K562 (cell line): ENCODE measurements around the gene TNFSF15. TPM values are rescaled to one million over a fixed set of nuclear protein-coding genes. Genes with fewer than 3 reads are reported as not detected.

Experiments
- ATAC-seq: fragments of 200-7000 bp; cut with Tn5 transposase; 3 replicates; pipeline ENCODE4 v1.9.1; 2020; ENCODE audit warnings: moderate library complexity
- BruUV-seq: library from RNA; stranded (reverse); fragments of 400-500 nt; replicated peaks from 2 replicates; lab custom pipeline; 2021; lab: Mats Ljungman, UMichigan
- CTCF ChIA-PET: fragments of 300-600 bp; formaldehyde crosslinking; extraction: SDS; loops from one replicate; lab custom pipeline; 2021; ENCODE audit warnings: low intra/inter-chr PET ratio; lab: Yijun Ruan, JAX
- POLR2A ChIA-PET: fragments of 300-600, 350-650 bp; sonication (Branson Sonifier 250); formaldehyde crosslinking; extraction: SDS; loops from one replicate; lab custom pipeline; 2021; ENCODE audit warnings: antibody characterized with exemption, inconsistent platforms; lab: Yijun Ruan, JAX
- DNase-seq, 4 experiments: peaks; one replicate each; pipeline versions ENCODE4 v3.0.0 to v3.0.0-alpha.2; 2011 to 2018; ENCODE audit warnings: low spot score in 3 of 4, mixed read lengths in 3 of 4; ENCODE audit errors: extremely low read depth in 1 of 4
- FAIRE-seq: peaks from 2 replicates; lab custom pipeline; 2011; peaks lifted over from hg19 to GRCh38; lab: Jason Lieb, UNC
- H2AFZ ChIP-seq: 2 replicates; pipeline ENCODE4 v1.6.0; 2011; ENCODE audit warnings: low read depth, low read length, control low read depth, inconsistent platforms
- H3K27ac ChIP-seq: fragments of 200-600 bp; 3 replicates; pipeline ENCODE4 v1.8.0; 2011; ENCODE audit warnings: low read depth, mild to moderate bottlenecking, control low read depth, inconsistent platforms, low read length, moderate library complexity, mixed read lengths; ENCODE audit errors: extremely low read depth
- H3K27me3 ChIP-seq, 2 experiments: fragments of 300-600 bp in 1 of 2; 2 replicates in 1 of 2; 3 replicates in 1 of 2; pipeline versions ENCODE4 v1.6.0 to v1.8.0; 2011; ENCODE audit warnings: inconsistent platforms in 2 of 2, low read length in 2 of 2, mild to moderate bottlenecking in 1 of 2, mixed read lengths in 1 of 2, moderate library complexity in 1 of 2; ENCODE audit not compliant: control insufficient read depth in 2 of 2, insufficient read depth in 2 of 2
- H3K36me3 ChIP-seq: fragments of 300-600 bp; 3 replicates; pipeline ENCODE4 v1.8.0; 2011; ENCODE audit warnings: mild to moderate bottlenecking, low read length, inconsistent platforms; ENCODE audit not compliant: control insufficient read depth, insufficient read depth
- H3K4me1 ChIP-seq, 2 experiments: fragments of 200-600 bp in 1 of 2; replicated peaks in 1 of 2; 2 replicates in 1 of 2; 3 replicates in 1 of 2; pipeline versions ENCODE4 v1.5.1 to v1.8.0; 2011; ENCODE audit warnings: inconsistent platforms in 2 of 2, low read length in 2 of 2, mild to moderate bottlenecking in 1 of 2, mixed read lengths in 1 of 2, moderate library complexity in 1 of 2; ENCODE audit not compliant: control insufficient read depth in 2 of 2, insufficient read depth in 2 of 2
- H3K4me2 ChIP-seq: 2 replicates; pipeline ENCODE4 v1.6.1; 2011; ENCODE audit warnings: low read length, control low read depth, inconsistent platforms, mixed read lengths; ENCODE audit not compliant: insufficient read depth
- H3K4me3 ChIP-seq: fragments of 200-600 bp; sonication (generic), shearing (Covaris generic); 2 replicates; pipeline ENCODE4 v1.5.1; 2016; ENCODE audit warnings: control low read depth, inconsistent platforms
- H3K79me2 ChIP-seq: fragments of 200-600 bp; 3 replicates; pipeline ENCODE4 v1.8.0; 2011; ENCODE audit warnings: low read length, inconsistent platforms; ENCODE audit not compliant: control insufficient read depth, insufficient read depth
- H3K9ac ChIP-seq, 2 experiments: 2 replicates each; pipeline versions ENCODE4 v1.6.0 to v1.6.1; 2011; ENCODE audit warnings: low read depth in 2 of 2, low read length in 2 of 2, control low read depth in 1 of 2, inconsistent platforms in 1 of 2, mild to moderate bottlenecking in 1 of 2, mixed read lengths in 1 of 2; ENCODE audit not compliant: insufficient read depth in 1 of 2
- H3K9me1 ChIP-seq: one replicate; pipeline ENCODE4 v1.6.0; 2011; ENCODE audit warnings: inconsistent platforms, mild to moderate bottlenecking, low read length, moderate library complexity; ENCODE audit not compliant: control insufficient read depth, insufficient read depth
- H3K9me3 ChIP-seq: replicated peaks from 2 replicates; pipeline ENCODE4 v1.5.1; 2011; ENCODE audit warnings: low read depth, low read length, inconsistent platforms; ENCODE audit not compliant: control insufficient read depth, insufficient read depth
- H4K20me1 ChIP-seq: replicated peaks from 2 replicates; pipeline ENCODE4 v1.6.1; 2011; ENCODE audit warnings: low read length, inconsistent platforms, mixed read lengths; ENCODE audit not compliant: control insufficient read depth, insufficient read depth
- ATF7 ChIP-seq: fragments of 450-650 bp; IDR thresholded peaks from 2 replicates; pipeline ENCODE4 v1.7.1; 2014; ENCODE audit warnings: mild to moderate bottlenecking, moderate library complexity
- CSDE1 ChIP-seq, 2 experiments: fragments of 450-650 bp; IDR thresholded peaks; 2 replicates each; pipeline ENCODE4 v1.6.1; 2016; ENCODE audit warnings: mild to moderate bottlenecking in 1 of 2
- EGR1 ChIP-seq: fragments of 450-650 bp; conservative IDR thresholded peaks from 2 replicates; pipeline ENCODE4 v1.6.1; 2017; ENCODE audit warnings: mild to moderate bottlenecking
- ELK3 ChIP-seq: fragments of 450-650 bp; formaldehyde crosslinking; IDR thresholded peaks from 2 replicates; pipeline ENCODE4 v1.4.0; 2020; ENCODE audit warnings: mild to moderate bottlenecking
- ESRRB ChIP-seq: fragments of 250-450 bp; sonication (Bioruptor Pico); IDR thresholded peaks from 2 replicates; pipeline ENCODE4 v1.5.0; 2020; ENCODE audit warnings: mild to moderate bottlenecking, moderate library complexity, borderline replicate concordance
- GTF2F1 ChIP-seq: IDR thresholded peaks from 2 replicates; pipeline ENCODE4 v1.6.1; 2011; ENCODE audit warnings: low read depth, low read length, improper control_type of control experiment
- GTF3C2 ChIP-seq: IDR thresholded peaks from 3 replicates; pipeline ENCODE4 v1.6.1; 2011; ENCODE audit warnings: borderline replicate concordance, mild to moderate bottlenecking, moderate library complexity; ENCODE audit not compliant: insufficient read length; ENCODE audit errors: extremely low read depth
- HNRNPL ChIP-seq: fragments of 200-400 bp; formaldehyde crosslinking; IDR thresholded peaks from 2 replicates; pipeline ENCODE4 v1.6.1; 2017; ENCODE audit warnings: low read depth, mild to moderate bottlenecking, low read length
- POLR2G ChIP-seq: fragments of 200-400 bp; formaldehyde crosslinking; IDR thresholded peaks from 2 replicates; pipeline ENCODE4 v1.6.1; 2017; ENCODE audit warnings: low read depth, mild to moderate bottlenecking, antibody characterized with exemption, low read length, moderate library complexity
- SAFB2 ChIP-seq: fragments of 200-400 bp; formaldehyde crosslinking; IDR thresholded peaks from 2 replicates; pipeline ENCODE4 v1.6.1; 2018; ENCODE audit warnings: borderline replicate concordance, low read length, low read depth, moderate library complexity; ENCODE audit not compliant: severe bottlenecking
- TSHZ1 ChIP-seq: fragments of 250-450 bp; sonication (Bioruptor Pico); IDR thresholded peaks from 2 replicates; pipeline ENCODE4 v1.4.0; 2020; ENCODE audit warnings: mild to moderate bottlenecking, moderate library complexity
- ZNF146 ChIP-seq: IDR thresholded peaks from one replicate; pipeline ENCODE4 v1.6.1; 2018; ENCODE audit warnings: missing compliant biosample characterization; ENCODE audit not compliant: unreplicated experiment
- ZNF232 ChIP-seq: sonication (generic); formaldehyde crosslinking; IDR thresholded peaks from 2 replicates; pipeline ENCODE4 v1.8.0; 2022; ENCODE audit warnings: mild to moderate bottlenecking, missing genetic modification reagents
- in situ Hi-C: fragments of 300-500 bp; cut with MboI; formaldehyde crosslinking; loops from 4 replicates; pipeline ENCODE4 v1.15.0; 2018; ENCODE audit warnings: inconsistent platforms, mixed read lengths
- intact Hi-C: fragments of 100-400 bp; cut with micrococcal nuclease; formaldehyde crosslinking; loops from 2 replicates; pipeline ENCODE4 v1.14.2; 2022
- polyA plus RNA-seq, 8 experiments: library from polyadenylated mRNA; depleted of rRNA in 4 of 8; stranded (reverse) in 5 of 8; unstranded in 3 of 8; fragments of >200 nt; fragmentation: Nextera tagmentation in 2 of 8; fragmentation: Illumina TruSeq in 1 of 8; extraction: Ambion mirVana in 2 of 8; extraction: Trizol in 1 of 8; gene quantifications; 2 replicates each; pipeline versions ENCODE4 v1.2.1 to v1.2.3, GENCODE V29; 2011 to 2014; ENCODE audit warnings: inconsistent platforms in 1 of 8, missing spikeins in 1 of 8
- total RNA-seq, 7 experiments: library from RNA; depleted of rRNA in 6 of 7; stranded (reverse); fragments of >200 nt in 6 of 7; fragmentation: Illumina TruSeq in 2 of 7; extraction: Trizol in 2 of 7; gene quantifications; 2 replicates each; pipeline versions ENCODE4 v1.2.1 to v1.2.3, GENCODE V29; 2011 to 2021; ENCODE audit warnings: low replicate concordance in 1 of 7

TNFSF15 gene
- total and polyA plus RNA-seq, 9 of the 15 experiments (the other 6 are each of a cell fraction or from before 2014, with no cell fraction given), result not detected

- TF ChIP-seq TSHZ1 (no peak), ZNF146 (no peak), GTF2F1 (no peak), ESRRB (no peak)
- TF ChIP-seq, all 486 proteins: peak for 0
These were observed 48.4 kb downstream of the TNFSF15 start (continued) for GRCh38 chr9:114757395-114757794.

GRCh38 chr9:114756920-114757319, 48.9 kb downstream of the TNFSF15 start:
- no peak overlapping the region for H3K4me3 ChIP-seq
- no peak for ATAC-seq
- H3K9me1 ChIP-seq, result no peaks in the 10 kb centered on the region
- BruUV-seq, result no TSS peak
- CTCF ChIA-PET, result no interaction called here
- TF ChIP-seq GTF3C2 (no peak), CSDE1 (IDR thresholded peaks at IDR 0.05) (no peak), ELK3 (no peak), HNRNPL (no peak), SAFB2 (no peak), EGR1 (no peak), POLR2G (no peak), ZNF232 (CRISPR knock-in tag) (no peak), ATF7 (no peak)
- no peaks in the 10 kb centered on the region for H3K36me3 ChIP-seq
- FAIRE-seq, result no peak
- H3K79me2 ChIP-seq, result no peaks in the 10 kb centered on the region
- H2AFZ ChIP-seq, result no peak overlapping the region
- DNase-seq, result no peak
- H3K27me3 ChIP-seq, result no peaks in the 10 kb centered on the region
- POLR2A ChIA-PET, result no interaction called here
- intact Hi-C loops (no loop called here), in situ Hi-C loops (no loop called here)
- H4K20me1 ChIP-seq, result no peaks in the 10 kb centered on the region
- no peak overlapping the region for H3K4me2 ChIP-seq
- no peaks in the 10 kb centered on the region for H3K4me1 ChIP-seq
- no peak overlapping the region for H3K27ac ChIP-seq
- no peak overlapping the region for H3K9ac ChIP-seq
- no peaks in the 10 kb centered on the region for H3K9me3 ChIP-seq
